Breast epithelium (tissue), 4 donors: ENCODE results near the gene EGLN1. TPM values are rescaled to one million over a fixed set of nuclear protein-coding genes. Genes with fewer than 3 reads are reported as not detected.
A peak's percentile ranks its signal among the peaks of the same experiment; 100 is the strongest.

Experiments
- DNase-seq, 2 donors: peaks; one replicate each; pipeline ENCODE4 v3.0.0-alpha.2; 2019; ENCODE audit warnings: low spot score in 2 of 2
- H3K27ac ChIP-seq, 2 donors: fragments of 200-600 bp; sonication (generic) in 1 of 2; one replicate each; pipeline ENCODE4 v1.5.1; 2016 to 2019; ENCODE audit warnings: mild to moderate bottlenecking in 1 of 2
- H3K27me3 ChIP-seq, 2 donors: fragments of 200-600 bp; sonication (generic) in 1 of 2; one replicate each; pipeline versions ENCODE4 v1.5.1 to v1.6.0; 2017 to 2019; ENCODE audit warnings: control low read depth in 1 of 2, mild to moderate bottlenecking in 1 of 2
- H3K36me3 ChIP-seq: fragments of 200-600 bp; one replicate; pipeline ENCODE4 v1.5.1; 2019
- H3K4me1 ChIP-seq, 2 donors: fragments of 200-600 bp; sonication (generic); one replicate each; pipeline ENCODE4 v1.5.1; 2016 to 2019; ENCODE audit warnings: control low read depth in 1 of 2
- H3K4me3 ChIP-seq, 3 donors: fragments of 200-600 bp; sonication (generic); 1 replicate in 2 of 3; 2 replicates in 1 of 3; pipeline ENCODE4 v1.5.1; 2016 to 2019; ENCODE audit warnings: mild to moderate bottlenecking in 3 of 3, moderate library complexity in 2 of 3
- H3K9me3 ChIP-seq, 2 donors: fragments of 200-600 bp; sonication (generic) in 1 of 2; one replicate each; pipeline ENCODE4 v1.5.1; 2016 to 2019; ENCODE audit warnings: control low read depth in 1 of 2
- CTCF ChIP-seq, 3 donors: fragments of 450-650 bp; IDR thresholded peaks; one replicate each; pipeline ENCODE4 v1.5.1; 2016 to 2017; ENCODE audit warnings: antibody characterized with exemption in 3 of 3, mild to moderate bottlenecking in 3 of 3, moderate library complexity in 3 of 3
- POLR2A ChIP-seq: fragments of 450-650 bp; IDR thresholded peaks from one replicate; pipeline ENCODE4 v1.6.1; 2016; ENCODE audit warnings: antibody characterized with exemption, mild to moderate bottlenecking, moderate library complexity
- POLR2AphosphoS5 ChIP-seq, 3 donors: sonication (generic); formaldehyde crosslinking; IDR thresholded peaks; one replicate each; pipeline ENCODE4 v1.6.1; 2017; ENCODE audit warnings: antibody characterized with exemption in 3 of 3
- intact Hi-C: fragments of 100-400 bp; cut with DNase I; formaldehyde crosslinking; loops from one replicate; pipeline ENCODE4 v1.15.1; 2023; ENCODE audit warnings: low total_unique reads
- total RNA-seq, 3 donors: library from RNA; depleted of rRNA; stranded (reverse); fragments of >200 nt; gene quantifications; one replicate each; pipeline ENCODE4 v1.1.0, GENCODE V29; 2016

Gene EGLN1
- total RNA-seq, 3 donors from 2014 or later, result 33.8 to 45.6 (median 38.1) TPM

- H3K4me3 ChIP-seq, result no peak overlapping the region
- no peak for TF ChIP-seq POLR2A
- intact Hi-C loops, result no loop called here
Measured at GRCh38 chr1:231372501-231372900, 49.6 kb downstream of the EGLN1 start.

GRCh38 chr1:231369282-231369681 lies 52.8 kb downstream of the EGLN1 start:
- H3K4me1 ChIP-seq, result no peaks in the 10 kb centered on the region
- TF ChIP-seq CTCF (IDR thresholded peaks at IDR 0.05) (no peak), POLR2A (no peak), POLR2AphosphoS5 (IDR thresholded peaks at IDR 0.05) (no peak)
- no peaks in the 10 kb centered on the region for H3K36me3 ChIP-seq
- no peak overlapping the region for H3K27ac ChIP-seq
- H3K4me3 ChIP-seq, result no peak overlapping the region
- no peaks in the 10 kb centered on the region for H3K9me3 ChIP-seq
- H3K27me3 ChIP-seq, result no peaks in the 10 kb centered on the region
- no peak for DNase-seq
- intact Hi-C loops, result no loop called here

More at GRCh38 chr1:231372501-231372900, 49.6 kb downstream of the EGLN1 start:
- DNase-seq, result no peak
- H3K36me3 ChIP-seq, result no peaks in the 10 kb centered on the region
- no peak overlapping the region for H3K27ac ChIP-seq
- no peaks in the 10 kb centered on the region for H3K4me1 ChIP-seq
- no peaks in the 10 kb centered on the region for H3K9me3 ChIP-seq
- no peaks in the 10 kb centered on the region for H3K27me3 ChIP-seq

- no peak for TF ChIP-seq POLR2AphosphoS5 (IDR thresholded peaks at IDR 0.05)
- no peak for TF ChIP-seq CTCF (IDR thresholded peaks at IDR 0.05)
- no peak for TF ChIP-seq POLR2A
- Histone ChIP-seq H3K27me3 (no peaks in the 10 kb centered on the region), H3K4me3 (no peak overlapping the region), H3K27ac (no peak overlapping the region), H3K4me1 (no peaks in the 10 kb centered on the region), H3K9me3 (no peaks in the 10 kb centered on the region), H3K36me3 (no peaks in the 10 kb centered on the region)
- intact Hi-C loops, result no loop called here
- DNase-seq, result no peak
Measured at GRCh38 chr1:231364192-231364591, 57.9 kb downstream of the EGLN1 start.

GRCh38 chr1:231363624-231364023 lies 58.5 kb downstream of the EGLN1 start:
- no peaks in the 10 kb centered on the region for H3K36me3 ChIP-seq
- no peaks in the 10 kb centered on the region for H3K9me3 ChIP-seq
- intact Hi-C loops, result no loop called here
- H3K4me1 ChIP-seq, result no peaks in the 10 kb centered on the region
- H3K27me3 ChIP-seq, result no peaks in the 10 kb centered on the region
- DNase-seq, result no peak
- no peak overlapping the region for H3K4me3 ChIP-seq
- H3K27ac ChIP-seq, result no peak overlapping the region
- TF ChIP-seq CTCF (IDR thresholded peaks at IDR 0.05) (no peak), POLR2A (no peak), POLR2AphosphoS5 (IDR thresholded peaks at IDR 0.05) (no peak)

GRCh38 chr1:231362325-231362724 lies 59.8 kb downstream of the EGLN1 start:
- DNase-seq, result no peak
- Histone ChIP-seq H3K4me3 (no peak overlapping the region), H3K27ac (no peak overlapping the region), H3K9me3 (no peaks in the 10 kb centered on the region), H3K27me3 (no peaks in the 10 kb centered on the region), H3K4me1 (no peaks in the 10 kb centered on the region), H3K36me3 (no peaks in the 10 kb centered on the region)
- TF ChIP-seq POLR2A, result no peak
- intact Hi-C loops, result no loop called here

- Histone ChIP-seq H3K27ac (no peak overlapping the region), H3K4me3 (no peak overlapping the region), H3K36me3 (no peaks in the 10 kb centered on the region), H3K4me1 (no peaks in the 10 kb centered on the region), H3K9me3 (no peaks in the 10 kb centered on the region), H3K27me3 (no peaks in the 10 kb centered on the region)
- intact Hi-C loops, result loop anchor here (10.0 kb wide), 1 partner anchor 236 kb away; no protein-coding TSS in a partner anchor
- no peak for DNase-seq
- TF ChIP-seq CTCF (IDR thresholded peaks at IDR 0.05) (no peak), POLR2AphosphoS5 (IDR thresholded peaks at IDR 0.05) (peak in 1 of 3 donors; percentile 32)
Measured at GRCh38 chr1:231359113-231359512, 63.0 kb downstream of the EGLN1 start.
